CD4-positive, CD25-positive, alpha-beta regulatory T cell (primary cell): ENCODE data around the gene ZNF597. TPM values are rescaled to one million over a fixed set of nuclear protein-coding genes. Genes with fewer than 3 reads are reported as not detected.
"Not testable (repeated sequence)": the region's sequence is repeated elsewhere in the genome, so short reads cannot be mapped to it uniquely, and the experiment has no call there.

ENCODE experiments used
- ATAC-seq, 2 donors: fragments of 150-1000 bp; cut with Tn5 transposase; one replicate each; pipeline ENCODE4 v1.10.0; 2021; ENCODE audit warnings: low read depth in 2 of 2, moderate number of reproducible peaks in 2 of 2, moderate library complexity in 1 of 2
- DNase-seq, 3 donors: peaks; one replicate each; pipeline versions ENCODE4 v3.0.0 to v3.0.0-alpha.2; 2012 to 2022; ENCODE audit warnings: mixed read lengths in 1 of 3
- H3K27ac ChIP-seq: one replicate; pipeline ENCODE4 v1.7.0; 2013; ENCODE audit warnings: mild to moderate bottlenecking, low read length; ENCODE audit not compliant: insufficient read depth, poor library complexity, severe bottlenecking
- H3K27me3 ChIP-seq: one replicate; pipeline ENCODE4 v1.7.0; 2013; ENCODE audit warnings: low read length; ENCODE audit not compliant: control insufficient read depth, insufficient read depth
- H3K36me3 ChIP-seq: one replicate; pipeline ENCODE4 v1.7.0; 2013; ENCODE audit warnings: mild to moderate bottlenecking, low read length, moderate library complexity; ENCODE audit not compliant: control insufficient read depth, insufficient read depth
- H3K4me1 ChIP-seq: 2 replicates; pipeline ENCODE4 v1.7.0; 2013; ENCODE audit warnings: mild to moderate bottlenecking, low read length; ENCODE audit not compliant: insufficient read depth, control insufficient read depth, poor library complexity, severe bottlenecking
- H3K4me3 ChIP-seq: one replicate; pipeline ENCODE4 v1.7.0; 2013; ENCODE audit warnings: low read depth, mild to moderate bottlenecking, low read length, moderate library complexity
- H3K9me3 ChIP-seq, 2 experiments: 1 replicate in 1 of 2; 2 replicates in 1 of 2; pipeline ENCODE4 v1.7.0; 2013; ENCODE audit warnings: low read length in 2 of 2, mild to moderate bottlenecking in 1 of 2, moderate library complexity in 1 of 2; ENCODE audit not compliant: control insufficient read depth in 2 of 2
- H3K27ac Mint-ChIP-seq, 3 donors: one replicate each; pipeline ENCODE4 v1.8.0; 2020 to 2022; ENCODE audit warnings: mild to moderate bottlenecking in 3 of 3, mixed read lengths in 3 of 3, moderate library complexity in 2 of 3
- H3K27me3 Mint-ChIP-seq: one replicate; pipeline ENCODE4 v1.8.0; 2022; ENCODE audit warnings: mild to moderate bottlenecking, mixed read lengths
- H3K36me3 Mint-ChIP-seq: one replicate; pipeline ENCODE4 v1.8.0; 2020; ENCODE audit warnings: mixed read lengths
- H3K4me1 Mint-ChIP-seq, 4 donors: one replicate each; pipeline ENCODE4 v1.8.0; 2020 to 2022; ENCODE audit warnings: mixed read lengths in 4 of 4, mild to moderate bottlenecking in 1 of 4
- H3K4me3 Mint-ChIP-seq, 4 donors: one replicate each; pipeline ENCODE4 v1.8.0; 2020 to 2022; ENCODE audit warnings: mild to moderate bottlenecking in 4 of 4, mixed read lengths in 4 of 4, moderate library complexity in 3 of 4
- H3K9me3 Mint-ChIP-seq, 7 donors: one replicate each; pipeline ENCODE4 v1.8.0; 2020 to 2022; ENCODE audit warnings: mixed read lengths in 7 of 7, mild to moderate bottlenecking in 3 of 7, moderate library complexity in 2 of 7
- polyA plus RNA-seq, 4 donors: library from polyadenylated mRNA; unstranded; fragments of 300-500 nt; fragmentation: Illumina TruSeq; gene quantifications; one replicate each; pipeline ENCODE4 v1.2.3, GENCODE V29; 2021
- total RNA-seq: library from RNA; stranded (reverse); gene quantifications from one replicate; pipeline ENCODE4 v1.2.3, GENCODE V29; 2022

Gene ZNF597
- total and polyA plus RNA-seq, 5 donors from 2014 or later: 1.5 to 4.7 (median 2.0) TPM

GRCh38 chr16:3479654-3480216, 36.4 kb upstream of the ZNF597 start:
- Mint-ChIP-seq H3K27me3 (no peaks in the 10 kb centered on the region), H3K36me3 (peaks cover 26% of the 10 kb centered on the region), H3K4me3 (peak overlapping the region in 2 of 4 donors; percentile 39 to 64), H3K4me1 (peaks cover 8 to 23% (median 11%) of the 10 kb centered on the region in 4 donors), H3K27ac (peak overlapping the region; percentile 48 to 92 (median 78)), H3K9me3 (no peaks in the 10 kb centered on the region)
- no peaks in the 10 kb centered on the region for H3K27me3 ChIP-seq
- peak; percentile 45 for ATAC-seq
- H3K4me3 ChIP-seq: no peak overlapping the region
- peaks cover 8% of the 10 kb centered on the region for H3K4me1 ChIP-seq
- peak in 2 of 3 donors; percentile 32 to 56 for DNase-seq
- no peaks in the 10 kb centered on the region for H3K9me3 ChIP-seq
- H3K36me3 ChIP-seq: peaks cover 45% of the 10 kb centered on the region
- peak overlapping the region; percentile 61 for H3K27ac ChIP-seq

GRCh38 chr16:3478242-3478925, 35.1 kb upstream of the ZNF597 start:
- ATAC-seq (no peak), DNase-seq (no peak)
- H3K36me3 ChIP-seq: peaks cover 33% of the 10 kb centered on the region
- Mint-ChIP-seq H3K4me1 (peaks cover 8 to 27% (median 10%) of the 10 kb centered on the region in 4 donors), H3K9me3 (no peaks in the 10 kb centered on the region), H3K4me3 (no peak overlapping the region), H3K27ac (peak overlapping the region in 1 of 3 donors; percentile 26), H3K27me3 (no peaks in the 10 kb centered on the region), H3K36me3 (peaks cover 19% of the 10 kb centered on the region)
- H3K9me3 ChIP-seq: no peaks in the 10 kb centered on the region
- no peaks in the 10 kb centered on the region for H3K27me3 ChIP-seq
- H3K4me3 ChIP-seq: no peak overlapping the region
- H3K27ac ChIP-seq: no peak overlapping the region
- peaks cover 8% of the 10 kb centered on the region for H3K4me1 ChIP-seq

GRCh38 chr16:3476409-3476808, 33.1 kb upstream of the ZNF597 start:
- H3K4me1 ChIP-seq: peaks cover 8% of the 10 kb centered on the region
- H3K27me3 Mint-ChIP-seq: no peaks in the 10 kb centered on the region
- H3K4me1 Mint-ChIP-seq: peaks cover 14 to 39% (median 15%) of the 10 kb centered on the region in 4 donors
- DNase-seq (no peak), ATAC-seq (no peak)
- no peaks in the 10 kb centered on the region for H3K27me3 ChIP-seq
- no peaks in the 10 kb centered on the region for H3K9me3 Mint-ChIP-seq
- H3K9me3 ChIP-seq: no peaks in the 10 kb centered on the region
- H3K4me3 ChIP-seq: no peak overlapping the region
- H3K27ac Mint-ChIP-seq: peak overlapping the region in 1 of 3 donors; percentile 56
- peaks cover 20% of the 10 kb centered on the region for H3K36me3 ChIP-seq
- no peak overlapping the region for H3K27ac ChIP-seq
- H3K36me3 Mint-ChIP-seq: peaks cover 16% of the 10 kb centered on the region
- peak overlapping the region in 1 of 4 donors; percentile 21 for H3K4me3 Mint-ChIP-seq

DNA sequence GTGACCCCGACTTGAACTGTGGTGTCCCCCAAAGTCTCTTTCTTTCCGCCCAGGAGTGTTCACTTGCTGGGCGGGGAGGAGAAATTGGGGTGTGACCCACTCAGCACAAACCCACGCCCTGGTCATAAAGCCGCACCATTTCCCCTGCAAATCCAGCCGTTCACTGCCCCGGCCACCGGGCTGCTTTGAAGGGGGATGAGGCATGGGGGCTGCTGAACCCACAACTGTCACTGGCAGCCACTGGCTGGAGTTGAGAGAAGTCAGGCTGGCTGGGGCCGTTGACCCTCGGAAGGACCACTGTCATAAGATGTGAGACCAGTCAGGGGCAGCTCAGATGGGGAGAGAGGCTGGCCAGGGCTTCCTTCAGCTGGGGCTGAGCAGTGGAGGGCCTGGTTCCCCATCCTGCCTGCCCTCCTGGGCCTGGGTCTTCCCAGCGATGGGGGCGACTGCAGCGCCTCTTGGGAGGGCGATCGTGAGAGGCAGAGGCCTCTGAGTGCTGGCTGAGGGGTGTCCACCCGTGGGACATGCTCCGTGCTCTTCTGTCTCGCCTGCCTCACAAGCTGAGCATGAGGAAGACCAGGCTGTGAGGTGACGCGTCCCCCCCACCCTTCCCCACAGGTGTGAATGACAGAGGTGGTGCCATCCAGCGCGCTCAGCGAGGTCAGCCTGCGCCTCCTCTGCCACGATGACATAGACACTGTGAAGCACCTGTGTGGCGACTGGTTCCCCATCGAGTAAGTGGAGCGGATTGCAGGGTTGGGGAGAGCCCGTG, 32.5 kb upstream of the ZNF597 start:
- Mint-ChIP-seq H3K27ac (peak overlapping the region in 2 of 3 donors; percentile 46 to 69), H3K9me3 (no peaks in the 10 kb centered on the region), H3K4me3 (no peak overlapping the region), H3K4me1 (peaks cover 14 to 37% (median 16%) of the 10 kb centered on the region in 4 donors), H3K27me3 (no peaks in the 10 kb centered on the region), H3K36me3 (peaks cover 19% of the 10 kb centered on the region)
- ATAC-seq (no peak), DNase-seq (no peak)
- Histone ChIP-seq H3K9me3 (no peaks in the 10 kb centered on the region), H3K27me3 (no peaks in the 10 kb centered on the region), H3K4me3 (no peak overlapping the region), H3K36me3 (peaks cover 15% of the 10 kb centered on the region), H3K27ac (no peak overlapping the region), H3K4me1 (peaks cover 8% of the 10 kb centered on the region)

- not testable (repeated sequence) for H3K27me3 ChIP-seq, H3K27ac ChIP-seq, H3K4me3 ChIP-seq, H3K9me3 Mint-ChIP-seq, H3K4me3 Mint-ChIP-seq, H3K9me3 ChIP-seq, H3K27me3 Mint-ChIP-seq, H3K4me1 ChIP-seq, ATAC-seq, DNase-seq
- peaks cover 20% of the 10 kb centered on the region for H3K36me3 ChIP-seq
- Mint-ChIP-seq H3K27ac (peak overlapping the region in 2 of 3 donors; percentile 46 to 69), H3K4me1 (peaks cover 12 to 36% (median 14%) of the 10 kb centered on the region in 4 donors), H3K36me3 (peaks cover 21% of the 10 kb centered on the region)
Measured at GRCh38 chr16:3474870-3475269, 31.6 kb upstream of the ZNF597 start.

- H3K4me1 Mint-ChIP-seq: peaks cover 6 to 36% (median 8%) of the 10 kb centered on the region in 4 donors
Measured at GRCh38 chr16:3474136-3474779, 31.0 kb upstream of the ZNF597 start.

DNA sequence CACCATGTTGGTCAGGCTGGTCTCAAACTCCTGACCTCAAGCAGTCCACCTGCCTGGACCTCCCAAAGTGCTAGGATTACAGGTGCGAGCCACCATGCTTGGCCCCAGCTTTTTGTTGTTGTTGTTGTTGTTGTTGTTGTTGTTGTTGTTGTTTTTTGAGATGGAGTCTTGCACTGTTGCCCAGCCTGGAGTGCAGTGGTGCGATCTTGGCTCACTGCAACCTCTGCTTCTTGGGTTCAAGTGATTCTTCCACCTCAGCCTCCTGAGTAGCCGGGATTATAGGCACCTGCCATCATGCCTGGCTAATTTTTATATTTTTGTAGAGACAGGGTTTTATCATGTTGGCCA, 30.3 kb upstream of the ZNF597 start:
- ATAC-seq, H3K27ac ChIP-seq, H3K4me1 ChIP-seq, H3K9me3 Mint-ChIP-seq, H3K4me3 ChIP-seq, H3K27ac Mint-ChIP-seq, H3K27me3 Mint-ChIP-seq, H3K9me3 ChIP-seq, DNase-seq, H3K27me3 ChIP-seq: not testable (repeated sequence)
- Mint-ChIP-seq H3K36me3 (peaks cover 21% of the 10 kb centered on the region), H3K4me3 (peak overlapping the region in 1 of 4 donors; percentile 33), H3K4me1 (peaks cover 5 to 41% (median 8%) of the 10 kb centered on the region in 4 donors)
- peaks cover 20% of the 10 kb centered on the region for H3K36me3 ChIP-seq

More at GRCh38 chr16:3474136-3474779, 31.0 kb upstream of the ZNF597 start:
- peaks cover 3% of the 10 kb centered on the region for H3K4me1 ChIP-seq
- H3K36me3 ChIP-seq: peaks cover 21% of the 10 kb centered on the region
- no peak overlapping the region for H3K4me3 ChIP-seq
- H3K27ac ChIP-seq: no peak overlapping the region
- ATAC-seq: no peak
- Mint-ChIP-seq H3K36me3 (peaks cover 21% of the 10 kb centered on the region), H3K4me3 (no peak overlapping the region), H3K9me3 (no peaks in the 10 kb centered on the region), H3K27me3 (no peaks in the 10 kb centered on the region), H3K27ac (peak overlapping the region in 1 of 3 donors; percentile 69)
- no peaks in the 10 kb centered on the region for H3K27me3 ChIP-seq
- DNase-seq: no peak
- H3K9me3 ChIP-seq: no peaks in the 10 kb centered on the region
